22Rv1 (cell line): ENCODE results near the gene PLCB1.

ENCODE experiments used
- H3K27ac ChIP-seq: fragments of 450-650 bp; 2 replicates; pipeline ENCODE4 v1.5.1; 2017
- ZFX ChIP-seq: fragments of 450-650 bp; IDR thresholded peaks from 2 replicates; pipeline ENCODE4 v1.6.1; 2017; ENCODE audit warnings: antibody characterized with exemption, borderline replicate concordance
- TF ChIP-seq, protein P1 (sequence below): fragments of 450-650 bp; IDR thresholded peaks from 2 replicates; pipeline ENCODE4 v1.5.1; 2017; ENCODE audit warnings: mild to moderate bottlenecking

The PLCB1 gene

GRCh38 chr20:8200220-8200619 lies 68.2 kb downstream of the PLCB1 start:
- TF ChIP-seq, protein P1, sequence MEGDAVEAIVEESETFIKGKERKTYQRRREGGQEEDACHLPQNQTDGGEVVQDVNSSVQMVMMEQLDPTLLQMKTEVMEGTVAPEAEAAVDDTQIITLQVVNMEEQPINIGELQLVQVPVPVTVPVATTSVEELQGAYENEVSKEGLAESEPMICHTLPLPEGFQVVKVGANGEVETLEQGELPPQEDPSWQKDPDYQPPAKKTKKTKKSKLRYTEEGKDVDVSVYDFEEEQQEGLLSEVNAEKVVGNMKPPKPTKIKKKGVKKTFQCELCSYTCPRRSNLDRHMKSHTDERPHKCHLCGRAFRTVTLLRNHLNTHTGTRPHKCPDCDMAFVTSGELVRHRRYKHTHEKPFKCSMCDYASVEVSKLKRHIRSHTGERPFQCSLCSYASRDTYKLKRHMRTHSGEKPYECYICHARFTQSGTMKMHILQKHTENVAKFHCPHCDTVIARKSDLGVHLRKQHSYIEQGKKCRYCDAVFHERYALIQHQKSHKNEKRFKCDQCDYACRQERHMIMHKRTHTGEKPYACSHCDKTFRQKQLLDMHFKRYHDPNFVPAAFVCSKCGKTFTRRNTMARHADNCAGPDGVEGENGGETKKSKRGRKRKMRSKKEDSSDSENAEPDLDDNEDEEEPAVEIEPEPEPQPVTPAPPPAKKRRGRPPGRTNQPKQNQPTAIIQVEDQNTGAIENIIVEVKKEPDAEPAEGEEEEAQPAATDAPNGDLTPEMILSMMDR, result no peak
- no peak for TF ChIP-seq ZFX
- no peak overlapping the region for H3K27ac ChIP-seq

- no peak for TF ChIP-seq ZFX
- TF ChIP-seq, protein P1, result no peak
These were observed 71.3 kb downstream of the PLCB1 start for GRCh38 chr20:8203366-8203765.

GRCh38 chr20:8205996-8206395 lies 73.9 kb downstream of the PLCB1 start:
- TF ChIP-seq, protein P1, result no peak
- TF ChIP-seq ZFX, result no peak
- H3K27ac ChIP-seq, result no peak overlapping the region

More at GRCh38 chr20:8203366-8203765, 71.3 kb downstream of the PLCB1 start:
- no peak overlapping the region for H3K27ac ChIP-seq

DNA sequence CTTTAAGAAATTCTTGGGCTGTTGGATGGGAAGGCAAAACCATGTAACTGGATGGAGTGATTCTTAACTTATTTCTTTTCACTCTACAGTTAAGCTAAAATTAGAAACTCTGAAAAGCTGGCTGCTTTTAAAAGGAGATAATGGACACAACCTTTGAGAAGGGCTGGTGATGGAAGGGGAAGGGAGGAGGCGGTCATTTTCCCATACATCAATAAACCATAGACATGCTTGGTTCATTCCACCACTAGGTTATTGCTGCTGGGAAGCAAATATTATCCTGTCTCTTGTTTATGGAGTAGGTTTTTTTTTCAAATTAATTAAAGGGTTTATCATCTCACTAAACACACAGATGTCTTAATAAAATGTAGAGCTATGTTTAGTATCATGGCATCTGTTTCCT lies 76.2 kb downstream of the PLCB1 start:
- no peak overlapping the region for H3K27ac ChIP-seq
- TF ChIP-seq ZFX, result no peak
- TF ChIP-seq, protein P1, result no peak

GRCh38 chr20:8209061-8209460 lies 77.0 kb downstream of the PLCB1 start:
- no peak overlapping the region for H3K27ac ChIP-seq
- TF ChIP-seq, protein P1, result no peak
- no peak for TF ChIP-seq ZFX

- TF ChIP-seq, protein P1, result no peak
- TF ChIP-seq ZFX, result no peak
- no peak overlapping the region for H3K27ac ChIP-seq
These were observed 78.7 kb downstream of the PLCB1 start for GRCh38 chr20:8210749-8211148.

GRCh38 chr20:8212286-8212685 lies 80.2 kb downstream of the PLCB1 start:
- no peak overlapping the region for H3K27ac ChIP-seq
- TF ChIP-seq ZFX, result no peak
- TF ChIP-seq, protein P1, result no peak
